Testis (tissue), 2 donors: ENCODE data around the gene ERO1A.

ENCODE experiments used
- CTCF ChIP-seq, 3 experiments: fragments of 450-650 bp in 2 of 3; fragments of 200-600 bp in 1 of 3; sonication (generic) in 1 of 3; IDR thresholded peaks; one replicate each; pipeline ENCODE4 v1.5.1; 2016 to 2019; ENCODE audit warnings: antibody characterized with exemption in 3 of 3, mild to moderate bottlenecking in 2 of 3, moderate library complexity in 1 of 3
- POLR2A ChIP-seq: fragments of 450-650 bp; IDR thresholded peaks from one replicate; pipeline ENCODE4 v1.6.1; 2017; ENCODE audit warnings: antibody characterized with exemption, mild to moderate bottlenecking, moderate library complexity

DNA sequence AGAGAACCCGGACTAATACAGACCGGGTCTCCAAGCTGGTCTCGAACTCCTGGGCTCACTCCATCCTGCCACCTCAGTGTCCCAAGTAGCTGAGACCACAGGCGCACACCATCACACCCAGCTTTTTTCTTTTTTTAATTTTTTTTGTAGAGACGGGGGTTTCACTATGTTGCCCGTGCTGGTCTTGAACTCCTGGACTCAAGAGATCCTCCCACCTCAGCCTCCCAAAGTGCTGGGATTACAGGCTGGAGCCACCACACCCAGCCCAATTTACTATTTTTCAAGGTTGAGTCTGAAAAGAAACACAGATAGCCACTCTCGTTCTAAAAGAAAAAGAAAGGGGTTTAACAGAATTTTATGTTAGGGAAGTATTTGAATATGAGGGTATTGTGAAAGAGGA lies 1.8 kb downstream of the ERO1A start:
- TF ChIP-seq CTCF (IDR thresholded peaks at IDR 0.05) (no peak), POLR2A (no peak)
